Astrocyte (in vitro differentiated cells and primary cell): ENCODE measurements around the gene BCR.

ENCODE experiments used
- CTCF ChIP-seq: IDR thresholded peaks from 2 replicates; pipeline ENCODE4 v1.5.1; 2011; ENCODE audit warnings: low read depth, mild to moderate bottlenecking, inconsistent platforms, low read length, moderate library complexity; ENCODE audit not compliant: insufficient read depth
- EZH2 ChIP-seq: IDR thresholded peaks from 2 replicates; pipeline ENCODE4 v1.6.1; 2012; ENCODE audit warnings: mild to moderate bottlenecking, low read length, inconsistent platforms; ENCODE audit not compliant: insufficient read depth

GRCh38 chr22:23263651-23264555 lies 83.6 kb downstream of the BCR start:
- TF ChIP-seq CTCF: no peak
- TF ChIP-seq EZH2: no peak
